Activated T-helper 2 cell treated with anti-CD3 and anti-CD28 coated beads, Interferon-gamma antibody, Interleukin-2, Interleukin-4, amounts not matched to agents 10 μg/mL and 5 μg/mL and 100 μg/mL, durations not matched to agents 14 hours and 24 hours and 36 hours (primary cell): ENCODE data around the gene ST6GAL1. TPM values are rescaled to one million over a fixed set of nuclear protein-coding genes. Genes with fewer than 3 reads are reported as not detected.

Source experiments
- DNase-seq: peaks from one replicate; pipeline ENCODE4 v3.0.0; 2021; ENCODE audit warnings: low spot score
- H3K27ac Mint-ChIP-seq: one replicate; pipeline ENCODE4 v1.8.0; 2021; ENCODE audit warnings: mixed read lengths
- H3K27me3 Mint-ChIP-seq: one replicate; pipeline ENCODE4 v1.8.0; 2021; ENCODE audit warnings: low read depth, mixed read lengths
- H3K36me3 Mint-ChIP-seq: one replicate; pipeline ENCODE4 v1.8.0; 2021; ENCODE audit warnings: low read depth, mixed read lengths
- H3K4me1 Mint-ChIP-seq: one replicate; pipeline ENCODE4 v1.8.0; 2021; ENCODE audit warnings: low read depth, mixed read lengths
- H3K4me3 Mint-ChIP-seq: one replicate; pipeline ENCODE4 v1.8.0; 2021; ENCODE audit warnings: low read depth, mild to moderate bottlenecking, moderate library complexity, mixed read lengths
- H3K9me3 Mint-ChIP-seq: one replicate; pipeline ENCODE4 v1.8.0; 2021; ENCODE audit warnings: mixed read lengths
- intact Hi-C: fragments of 100-400 bp; cut with micrococcal nuclease; formaldehyde crosslinking; loops from one replicate; pipeline ENCODE4 v1.15.1; 2023
- total RNA-seq: library from RNA; stranded (reverse); gene quantifications from 2 replicates; pipeline ENCODE4 v1.2.3, GENCODE V29; 2022

ST6GAL1 gene
- total RNA-seq, 1 donor from 2014 or later: 78.1 TPM

GRCh38 chr3:187104933-187105332, 174.6 kb downstream of the ST6GAL1 start:
- no peak overlapping the region for H3K27ac Mint-ChIP-seq
- H3K4me3 Mint-ChIP-seq: no peak overlapping the region
- no peaks in the 10 kb centered on the region for H3K27me3 Mint-ChIP-seq
- H3K4me1 Mint-ChIP-seq: peaks cover 20% of the 10 kb centered on the region
- DNase-seq: no peak
- H3K36me3 Mint-ChIP-seq: peaks cover 2% of the 10 kb centered on the region
- intact Hi-C loops: loop anchor here (5.0 kb wide), 1 partner anchor 63 kb away; no protein-coding TSS in a partner anchor
- H3K9me3 Mint-ChIP-seq: no peaks in the 10 kb centered on the region

GRCh38 chr3:187105700-187106099, 175.4 kb downstream of the ST6GAL1 start:
- no peaks in the 10 kb centered on the region for H3K27me3 Mint-ChIP-seq

GRCh38 chr3:187107989-187108388, 177.7 kb downstream of the ST6GAL1 start:
- intact Hi-C loops: no loop called here
- Mint-ChIP-seq H3K27me3 (no peaks in the 10 kb centered on the region), H3K27ac (no peak overlapping the region), H3K4me3 (no peak overlapping the region), H3K9me3 (no peaks in the 10 kb centered on the region), H3K4me1 (peaks cover 9% of the 10 kb centered on the region), H3K36me3 (peaks cover 2% of the 10 kb centered on the region)
- DNase-seq: no peak

More at GRCh38 chr3:187105700-187106099, 175.4 kb downstream of the ST6GAL1 start:
- Mint-ChIP-seq H3K9me3 (no peaks in the 10 kb centered on the region), H3K27ac (no peak overlapping the region), H3K4me3 (no peak overlapping the region), H3K36me3 (peaks cover 2% of the 10 kb centered on the region), H3K4me1 (peaks cover 22% of the 10 kb centered on the region)
- intact Hi-C loops: no loop called here
- no peak for DNase-seq

GRCh38 chr3:187110156-187110555, 179.8 kb downstream of the ST6GAL1 start:
- DNase-seq: no peak
- no peak overlapping the region for H3K27ac Mint-ChIP-seq
- H3K9me3 Mint-ChIP-seq: no peaks in the 10 kb centered on the region
- H3K36me3 Mint-ChIP-seq: no peaks in the 10 kb centered on the region
- intact Hi-C loops: no loop called here
- peaks cover 12% of the 10 kb centered on the region for H3K4me1 Mint-ChIP-seq
- no peaks in the 10 kb centered on the region for H3K27me3 Mint-ChIP-seq
- H3K4me3 Mint-ChIP-seq: no peak overlapping the region

GRCh38 chr3:187112934-187113793, 182.8 kb downstream of the ST6GAL1 start:
- Mint-ChIP-seq H3K27ac (no peak overlapping the region), H3K27me3 (no peaks in the 10 kb centered on the region), H3K9me3 (no peaks in the 10 kb centered on the region), H3K4me1 (peaks cover 12% of the 10 kb centered on the region), H3K36me3 (no peaks in the 10 kb centered on the region), H3K4me3 (no peak overlapping the region)
- no peak for DNase-seq
- intact Hi-C loops: loop anchor here (1.0 kb wide), 3 partner anchors 26 to 52 kb away; partner anchors contain the start of gene RPL39L

- H3K27me3 Mint-ChIP-seq: no peaks in the 10 kb centered on the region
- intact Hi-C loops: no loop called here
- H3K4me1 Mint-ChIP-seq: peaks cover 12% of the 10 kb centered on the region
- H3K4me3 Mint-ChIP-seq: no peak overlapping the region
- H3K27ac Mint-ChIP-seq: no peak overlapping the region
- no peaks in the 10 kb centered on the region for H3K9me3 Mint-ChIP-seq
- H3K36me3 Mint-ChIP-seq: no peaks in the 10 kb centered on the region
- DNase-seq: no peak
Observed at GRCh38 chr3:187114511-187114910, 184.2 kb downstream of the ST6GAL1 start.

- no peaks in the 10 kb centered on the region for H3K27me3 Mint-ChIP-seq
- H3K4me3 Mint-ChIP-seq: no peak overlapping the region
- H3K9me3 Mint-ChIP-seq: no peaks in the 10 kb centered on the region
- DNase-seq: no peak
- intact Hi-C loops: no loop called here
- H3K36me3 Mint-ChIP-seq: peaks cover 15% of the 10 kb centered on the region
- peaks cover 13% of the 10 kb centered on the region for H3K4me1 Mint-ChIP-seq
- no peak overlapping the region for H3K27ac Mint-ChIP-seq
Observed at GRCh38 chr3:187120326-187120725, 190.0 kb downstream of the ST6GAL1 start.

- H3K27me3 Mint-ChIP-seq: no peaks in the 10 kb centered on the region
- H3K4me1 Mint-ChIP-seq: peaks cover 17% of the 10 kb centered on the region
- H3K9me3 Mint-ChIP-seq: peaks cover 7% of the 10 kb centered on the region
- H3K36me3 Mint-ChIP-seq: peaks cover 26% of the 10 kb centered on the region
- no peak overlapping the region for H3K27ac Mint-ChIP-seq
- no peak for DNase-seq
- intact Hi-C loops: no loop called here
- H3K4me3 Mint-ChIP-seq: no peak overlapping the region
Observed at GRCh38 chr3:187122261-187122660, 191.9 kb downstream of the ST6GAL1 start.

GRCh38 chr3:187125319-187126031, 195.1 kb downstream of the ST6GAL1 start:
- H3K27ac Mint-ChIP-seq: no peak overlapping the region
- intact Hi-C loops: no loop called here
- H3K9me3 Mint-ChIP-seq: peaks cover 27% of the 10 kb centered on the region
- no peak overlapping the region for H3K4me3 Mint-ChIP-seq
- peaks cover 32% of the 10 kb centered on the region for H3K4me1 Mint-ChIP-seq
- DNase-seq: no peak
- H3K27me3 Mint-ChIP-seq: no peaks in the 10 kb centered on the region
- H3K36me3 Mint-ChIP-seq: peaks cover 54% of the 10 kb centered on the region

Other genes with a start within 250 kb of the ST6GAL1 start
- not detected in 2 replicates for gene KNG1, start 213.2 kb upstream of the ST6GAL1 start, total RNA-seq
- gene EIF4A2, start 146.9 kb upstream of the ST6GAL1 start, total RNA-seq: 445 and 450 TPM in 2 replicates
- gene RFC4, start 124.0 kb upstream of the ST6GAL1 start, total RNA-seq: 97.2 and 105 TPM in 2 replicates
- not detected in 2 replicates for gene ADIPOQ, start 87.8 kb upstream of the ST6GAL1 start, total RNA-seq
- 11.0 and 13.0 TPM in 2 replicates for gene RPL39L, start 209.0 kb downstream of the ST6GAL1 start, total RNA-seq